Measurements from ENCODE around the gene KCNIP4. TPM values are rescaled to one million over a fixed set of nuclear protein-coding genes. Genes with fewer than 3 reads are reported as not detected.

KCNIP4 gene
- total RNA-seq, 1 donor from 2014 or later = not detected

GRCh38 chr4:21203416-21203815 lies 745.2 kb downstream of the KCNIP4 start:
- intact Hi-C loops (cut with micrococcal nuclease) = no loop called here

GRCh38 chr4:21202959-21203358 lies 745.6 kb downstream of the KCNIP4 start:
- intact Hi-C loops (cut with micrococcal nuclease) = no loop called here

GRCh38 chr4:21198683-21199082 lies 749.9 kb downstream of the KCNIP4 start:
- intact Hi-C loops (cut with micrococcal nuclease) = loop anchor here (10.0 kb wide), 1 partner anchor 1284 kb away; no protein-coding TSS in a partner anchor

GRCh38 chr4:21195682-21196081 lies 752.9 kb downstream of the KCNIP4 start:
- intact Hi-C loops (cut with micrococcal nuclease) = loop anchor here (10.0 kb wide), 1 partner anchor 1281 kb away; no protein-coding TSS in a partner anchor

GRCh38 chr4:21192367-21192766 lies 756.2 kb downstream of the KCNIP4 start:
- intact Hi-C loops (cut with micrococcal nuclease) = loop anchor here (10.0 kb wide), 1 partner anchor 1278 kb away; no protein-coding TSS in a partner anchor

GRCh38 chr4:21191317-21191716 lies 757.3 kb downstream of the KCNIP4 start:
- intact Hi-C loops (cut with micrococcal nuclease) = loop anchor here (10.0 kb wide), 1 partner anchor 1277 kb away; no protein-coding TSS in a partner anchor

GRCh38 chr4:21184788-21185187 lies 763.8 kb downstream of the KCNIP4 start:
- intact Hi-C loops (cut with micrococcal nuclease) = no loop called here

- intact Hi-C loops (cut with micrococcal nuclease) = no loop called here
These were observed 766.9 kb downstream of the KCNIP4 start for GRCh38 chr4:21181716-21182115.

GRCh38 chr4:21177871-21178270 lies 770.7 kb downstream of the KCNIP4 start:
- intact Hi-C loops (cut with micrococcal nuclease) = no loop called here

- intact Hi-C loops (cut with micrococcal nuclease) = no loop called here
These were observed 771.5 kb downstream of the KCNIP4 start for GRCh38 chr4:21177092-21177491.

GRCh38 chr4:21167711-21168110 lies 780.9 kb downstream of the KCNIP4 start:
- intact Hi-C loops (cut with micrococcal nuclease) = no loop called here

GRCh38 chr4:21155367-21155766 lies 793.2 kb downstream of the KCNIP4 start:
- intact Hi-C loops (cut with micrococcal nuclease) = no loop called here

- intact Hi-C loops (cut with micrococcal nuclease) = loop anchor here (10.0 kb wide), 1 partner anchor 725 kb away; no protein-coding TSS in a partner anchor
These were observed 809.2 kb downstream of the KCNIP4 start for GRCh38 chr4:21139327-21139726.

- intact Hi-C loops (cut with micrococcal nuclease) = loop anchor here (10.0 kb wide), 1 partner anchor 721 kb away; no protein-coding TSS in a partner anchor
These were observed 812.4 kb downstream of the KCNIP4 start for GRCh38 chr4:21136051-21136630.

GRCh38 chr4:21134994-21135393 lies 813.6 kb downstream of the KCNIP4 start:
- intact Hi-C loops (cut with micrococcal nuclease) = loop anchor here (1.0 to 10.0 kb wide), 2 partner anchors 362 to 720 kb away; no protein-coding TSS in a partner anchor

GRCh38 chr4:21130606-21131005 lies 818.0 kb downstream of the KCNIP4 start:
- intact Hi-C loops (cut with micrococcal nuclease) = loop anchor here (10.0 kb wide), 1 partner anchor 716 kb away; no protein-coding TSS in a partner anchor

- intact Hi-C loops (cut with micrococcal nuclease) = no loop called here
These were observed 822.5 kb downstream of the KCNIP4 start for GRCh38 chr4:21126014-21126512.

- intact Hi-C loops (cut with micrococcal nuclease) = no loop called here
These were observed 830.3 kb downstream of the KCNIP4 start for GRCh38 chr4:21118301-21118700.

- intact Hi-C loops (cut with micrococcal nuclease) = no loop called here
These were observed 830.9 kb downstream of the KCNIP4 start for GRCh38 chr4:21117541-21118180.

- intact Hi-C loops (cut with micrococcal nuclease) = no loop called here
These were observed 834.9 kb downstream of the KCNIP4 start for GRCh38 chr4:21113496-21114223.

GRCh38 chr4:21102667-21103066 lies 845.9 kb downstream of the KCNIP4 start:
- intact Hi-C loops (cut with micrococcal nuclease) = no loop called here

- intact Hi-C loops (cut with micrococcal nuclease) = no loop called here
These were observed 850.7 kb downstream of the KCNIP4 start for GRCh38 chr4:21097865-21098264.
